Measurements from ENCODE around the gene NRIP1. TPM values are rescaled to one million over a fixed set of nuclear protein-coding genes. Genes with fewer than 3 reads are reported as not detected.

The NRIP1 gene
- total RNA-seq, 1 experiment from 2014 or later = 19.1 TPM

DNA sequence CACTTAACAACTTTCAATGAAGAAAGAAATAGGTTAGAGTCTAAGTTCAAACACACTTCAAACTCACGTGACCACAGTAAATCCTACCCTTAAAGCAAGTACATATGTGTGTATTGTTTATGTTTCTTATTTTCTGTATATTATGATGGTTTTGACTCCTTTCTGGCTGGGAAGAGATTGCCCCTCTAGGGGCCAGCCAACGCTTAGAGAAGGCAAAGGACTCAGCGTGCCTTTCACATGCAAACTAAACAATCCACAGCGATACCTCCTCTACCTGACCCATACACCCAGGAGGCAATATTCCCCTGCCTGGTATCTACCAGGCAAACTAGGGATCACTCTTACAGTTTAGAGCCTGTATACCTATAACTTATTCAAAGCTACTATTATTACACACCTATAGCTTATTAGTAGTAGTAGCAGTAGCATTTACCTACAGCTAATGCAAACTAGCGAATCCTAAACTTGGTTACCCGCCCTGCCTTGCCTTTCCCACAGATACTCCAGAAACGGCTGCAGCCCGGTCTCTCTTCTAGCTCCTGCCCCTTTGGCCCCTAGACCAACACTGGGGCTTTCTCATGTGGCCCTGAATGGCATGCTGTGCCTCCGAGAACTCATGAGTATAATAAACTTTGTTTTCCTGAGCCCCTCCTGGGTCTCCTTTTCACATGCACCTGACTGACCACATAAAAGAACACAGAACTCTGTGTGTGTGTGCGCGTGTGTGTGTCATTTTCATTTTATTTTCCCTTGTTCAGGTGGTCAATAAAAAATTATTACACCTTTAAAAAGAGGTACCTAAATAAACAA lies 14.0 kb downstream of the NRIP1 start:
- Histone ChIP-seq H3K27me3 (ENCODE audit: control insufficient read depth, insufficient read depth, low read length) (no peaks in the 10 kb centered on the region), H3K4me1 (ENCODE audit: control insufficient read depth, insufficient read depth, low read length) (peaks cover 23% of the 10 kb centered on the region), H3K36me3 (ENCODE audit: control insufficient read depth, insufficient read depth, low read length) (no peaks in the 10 kb centered on the region), H3K9me3 (ENCODE audit: control insufficient read depth, insufficient read depth, low read depth, low read length) (no peaks in the 10 kb centered on the region), H3K4me3 (ENCODE audit: low read depth in 2 of 2, low read length in 2 of 2) (no peak overlapping the region), H3K27ac (ENCODE audit: low read length) (peak overlapping the region; percentile 39; the same call in 1 of the 2 replicates)
- DNase-seq (ENCODE audit: low read depth, low spot score) = no peak
- ChIA-PET POLR2A (interaction anchor here (0.9 kb wide), 1 partner anchor 14 kb away, joined by 5 read pairs; the partner anchor contains the start of gene NRIP1), CTCF (no interaction called here)
- no TSS peak for BruUV-seq (replicated peaks)
- no peak for TF ChIP-seq SIN3A (IDR thresholded peaks at IDR 0.05; ENCODE audit: borderline replicate concordance, insufficient read depth, low read depth, low read length)
- TF ChIP-seq, protein P1, sequence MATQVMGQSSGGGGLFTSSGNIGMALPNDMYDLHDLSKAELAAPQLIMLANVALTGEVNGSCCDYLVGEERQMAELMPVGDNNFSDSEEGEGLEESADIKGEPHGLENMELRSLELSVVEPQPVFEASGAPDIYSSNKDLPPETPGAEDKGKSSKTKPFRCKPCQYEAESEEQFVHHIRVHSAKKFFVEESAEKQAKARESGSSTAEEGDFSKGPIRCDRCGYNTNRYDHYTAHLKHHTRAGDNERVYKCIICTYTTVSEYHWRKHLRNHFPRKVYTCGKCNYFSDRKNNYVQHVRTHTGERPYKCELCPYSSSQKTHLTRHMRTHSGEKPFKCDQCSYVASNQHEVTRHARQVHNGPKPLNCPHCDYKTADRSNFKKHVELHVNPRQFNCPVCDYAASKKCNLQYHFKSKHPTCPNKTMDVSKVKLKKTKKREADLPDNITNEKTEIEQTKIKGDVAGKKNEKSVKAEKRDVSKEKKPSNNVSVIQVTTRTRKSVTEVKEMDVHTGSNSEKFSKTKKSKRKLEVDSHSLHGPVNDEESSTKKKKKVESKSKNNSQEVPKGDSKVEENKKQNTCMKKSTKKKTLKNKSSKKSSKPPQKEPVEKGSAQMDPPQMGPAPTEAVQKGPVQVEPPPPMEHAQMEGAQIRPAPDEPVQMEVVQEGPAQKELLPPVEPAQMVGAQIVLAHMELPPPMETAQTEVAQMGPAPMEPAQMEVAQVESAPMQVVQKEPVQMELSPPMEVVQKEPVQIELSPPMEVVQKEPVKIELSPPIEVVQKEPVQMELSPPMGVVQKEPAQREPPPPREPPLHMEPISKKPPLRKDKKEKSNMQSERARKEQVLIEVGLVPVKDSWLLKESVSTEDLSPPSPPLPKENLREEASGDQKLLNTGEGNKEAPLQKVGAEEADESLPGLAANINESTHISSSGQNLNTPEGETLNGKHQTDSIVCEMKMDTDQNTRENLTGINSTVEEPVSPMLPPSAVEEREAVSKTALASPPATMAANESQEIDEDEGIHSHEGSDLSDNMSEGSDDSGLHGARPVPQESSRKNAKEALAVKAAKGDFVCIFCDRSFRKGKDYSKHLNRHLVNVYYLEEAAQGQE (IDR thresholded peaks at IDR 0.05; ENCODE audit: insufficient read depth in 1 of 2, low read depth in 2 of 2, low read length in 1 of 2) = no peak
- TF ChIP-seq TCF7L2 (IDR thresholded peaks at IDR 0.05; ENCODE audit: low read depth, low read length) = no peak
- in situ Hi-C loops (cut with HindIII; ENCODE audit: low pct_unique_long_range_greater_than_20kb, low sequenced_read_pairs) = no loop called here
- intact Hi-C loops (cut with micrococcal nuclease; ENCODE audit: unreplicated experiment) = no loop called here
- no peak for ATAC-seq

DNA sequence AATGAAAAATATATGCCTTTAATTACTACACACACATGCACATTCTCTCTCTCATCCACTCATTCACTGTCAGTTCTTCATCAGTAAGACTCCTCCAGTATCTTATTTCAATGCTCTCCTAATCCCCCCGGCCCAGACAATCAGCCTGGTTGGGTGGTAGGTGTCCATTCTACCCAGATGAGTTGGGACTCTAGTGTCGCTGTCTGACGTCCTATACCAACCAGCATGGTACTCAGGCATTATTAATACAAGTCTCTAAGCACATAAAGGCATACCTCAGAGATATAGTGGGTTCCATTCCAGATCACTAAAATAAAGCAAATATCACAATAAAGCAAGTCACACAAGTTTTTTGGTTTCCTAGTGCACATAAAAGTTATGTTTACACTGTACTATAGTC lies 19.8 kb downstream of the NRIP1 start:
- Histone ChIP-seq H3K36me3 (ENCODE audit: control insufficient read depth, insufficient read depth, low read length) (no peaks in the 10 kb centered on the region; the same call in 1 of the 2 replicates), H3K27ac (ENCODE audit: low read length) (no peak overlapping the region), H3K4me3 (ENCODE audit: low read depth in 2 of 2, low read length in 2 of 2) (no peak overlapping the region), H3K9me3 (ENCODE audit: control insufficient read depth, insufficient read depth, low read depth, low read length) (no peaks in the 10 kb centered on the region), H3K27me3 (ENCODE audit: control insufficient read depth, insufficient read depth, low read length) (no peaks in the 10 kb centered on the region), H3K4me1 (ENCODE audit: control insufficient read depth, insufficient read depth, low read length) (no peaks in the 10 kb centered on the region)
- in situ Hi-C loops (cut with HindIII; ENCODE audit: low pct_unique_long_range_greater_than_20kb, low sequenced_read_pairs) = no loop called here
- intact Hi-C loops (cut with micrococcal nuclease; ENCODE audit: unreplicated experiment) = no loop called here
- no peak for ATAC-seq
- no TSS peak for BruUV-seq (replicated peaks)
- POLR2A ChIA-PET = no interaction called here
- CTCF ChIA-PET = no interaction called here
- no peak for DNase-seq (ENCODE audit: low read depth, low spot score)
- TF ChIP-seq, protein P2, sequence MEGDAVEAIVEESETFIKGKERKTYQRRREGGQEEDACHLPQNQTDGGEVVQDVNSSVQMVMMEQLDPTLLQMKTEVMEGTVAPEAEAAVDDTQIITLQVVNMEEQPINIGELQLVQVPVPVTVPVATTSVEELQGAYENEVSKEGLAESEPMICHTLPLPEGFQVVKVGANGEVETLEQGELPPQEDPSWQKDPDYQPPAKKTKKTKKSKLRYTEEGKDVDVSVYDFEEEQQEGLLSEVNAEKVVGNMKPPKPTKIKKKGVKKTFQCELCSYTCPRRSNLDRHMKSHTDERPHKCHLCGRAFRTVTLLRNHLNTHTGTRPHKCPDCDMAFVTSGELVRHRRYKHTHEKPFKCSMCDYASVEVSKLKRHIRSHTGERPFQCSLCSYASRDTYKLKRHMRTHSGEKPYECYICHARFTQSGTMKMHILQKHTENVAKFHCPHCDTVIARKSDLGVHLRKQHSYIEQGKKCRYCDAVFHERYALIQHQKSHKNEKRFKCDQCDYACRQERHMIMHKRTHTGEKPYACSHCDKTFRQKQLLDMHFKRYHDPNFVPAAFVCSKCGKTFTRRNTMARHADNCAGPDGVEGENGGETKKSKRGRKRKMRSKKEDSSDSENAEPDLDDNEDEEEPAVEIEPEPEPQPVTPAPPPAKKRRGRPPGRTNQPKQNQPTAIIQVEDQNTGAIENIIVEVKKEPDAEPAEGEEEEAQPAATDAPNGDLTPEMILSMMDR (IDR thresholded peaks at IDR 0.05) = no peak
- no peak for TF ChIP-seq SIN3A (IDR thresholded peaks at IDR 0.05; ENCODE audit: borderline replicate concordance, insufficient read depth, low read depth, low read length)
- no peak for TF ChIP-seq POLR2AphosphoS5 (IDR thresholded peaks at IDR 0.05; ENCODE audit: low read depth, low read length)
- TF ChIP-seq, protein P1 (IDR thresholded peaks at IDR 0.05; ENCODE audit: insufficient read depth in 1 of 2, low read depth in 2 of 2, low read length in 1 of 2) = no peak
- TF ChIP-seq TCF7L2 (IDR thresholded peaks at IDR 0.05; ENCODE audit: low read depth, low read length) = no peak
